ENCODE data around the gene CRKL.
"Not testable (repeated sequence)": the region's sequence is repeated elsewhere in the genome, so short reads cannot be mapped to it uniquely, and the experiment has no call there.

CRKL gene

GRCh38 chr22:20966883-20967696 lies 49.9 kb downstream of the CRKL start, which contains the start of gene AIFM3:
Gene AIFM3 (plus strand): TSS chr22:20967255. CDS start chr22:20967945, 690 bp downstream.
- Mint-ChIP-seq H3K9me3 (no peaks in the 10 kb centered on the region), H3K4me3 (peak within 1 kb of the TSS in 2 of 3 experiments; percentile 40 to 43), H3K4me1 (no peaks in the 10 kb centered on the region), H3K36me3 (ENCODE audit: low read depth) (no peaks in the 10 kb centered on the region), H3K27ac (no peak within 1 kb of the TSS), H3K27me3 (ENCODE audit: low read depth) (peaks cover 41% of the 10 kb centered on the region)
- no peak for TF ChIP-seq CTCF (IDR thresholded peaks at IDR 0.05; ENCODE audit: unreplicated experiment in 3 of 3)

- Mint-ChIP-seq H3K36me3 (ENCODE audit: low read depth) (no peaks in the 10 kb centered on the region), H3K27me3 (ENCODE audit: low read depth) (peaks cover 41% of the 10 kb centered on the region)
- no peak for TF ChIP-seq CTCF (IDR thresholded peaks at IDR 0.05; ENCODE audit: unreplicated experiment in 3 of 3)
Observed at GRCh38 chr22:20967697-20968211, 50.5 kb downstream of the CRKL start.

GRCh38 chr22:20968281-20968977 lies 51.2 kb downstream of the CRKL start:
- Mint-ChIP-seq H3K9me3 (no peaks in the 10 kb centered on the region), H3K27ac (no peak overlapping the region), H3K27me3 (ENCODE audit: low read depth) (peaks cover 35% of the 10 kb centered on the region), H3K4me1 (no peaks in the 10 kb centered on the region), H3K4me3 (no peak overlapping the region), H3K36me3 (ENCODE audit: low read depth) (no peaks in the 10 kb centered on the region)
- TF ChIP-seq CTCF (IDR thresholded peaks at IDR 0.05; ENCODE audit: unreplicated experiment in 3 of 3) = no peak

More at GRCh38 chr22:20967697-20968211, 50.5 kb downstream of the CRKL start:
- Mint-ChIP-seq H3K4me3 (peak overlapping the region in 2 of 3 experiments; percentile 40 to 43), H3K27ac (no peak overlapping the region), H3K9me3 (no peaks in the 10 kb centered on the region), H3K4me1 (no peaks in the 10 kb centered on the region)

GRCh38 chr22:20970939-20971657 lies 53.9 kb downstream of the CRKL start:
- no peaks in the 10 kb centered on the region for H3K9me3 Mint-ChIP-seq
- H3K27ac Mint-ChIP-seq = no peak overlapping the region
- H3K27me3 Mint-ChIP-seq (ENCODE audit: low read depth) = peaks cover 20% of the 10 kb centered on the region
- no peak overlapping the region for H3K4me3 Mint-ChIP-seq
- no peaks in the 10 kb centered on the region for H3K36me3 Mint-ChIP-seq (ENCODE audit: low read depth)
- no peak for TF ChIP-seq CTCF (IDR thresholded peaks at IDR 0.05; ENCODE audit: unreplicated experiment in 3 of 3)
- H3K4me1 Mint-ChIP-seq = no peaks in the 10 kb centered on the region

- peaks cover 17% of the 10 kb centered on the region for H3K27me3 Mint-ChIP-seq (ENCODE audit: low read depth)
- H3K4me1 Mint-ChIP-seq = not testable (repeated sequence)
Observed at GRCh38 chr22:20972014-20972694, 54.9 kb downstream of the CRKL start.

More at GRCh38 chr22:20972014-20972694, 54.9 kb downstream of the CRKL start:
- not testable (repeated sequence) for H3K36me3 Mint-ChIP-seq (ENCODE audit: low read depth); H3K4me3 Mint-ChIP-seq; H3K27ac Mint-ChIP-seq; H3K9me3 Mint-ChIP-seq

Data from nephron (organoid).